CD4-positive, alpha-beta T cell treated with Interleukin-4 for 1 hour (primary cell): ENCODE results near the gene SCGB2B2.
"Not testable (repeated sequence)": the region's sequence is repeated elsewhere in the genome, so short reads cannot be mapped to it uniquely, and the experiment has no call there.

Source experiments
- DNase-seq, 2 donors: peaks; one replicate each; pipeline ENCODE4 v3.0.0-alpha.2; 2020 to 2022

Gene SCGB2B2

DNA sequence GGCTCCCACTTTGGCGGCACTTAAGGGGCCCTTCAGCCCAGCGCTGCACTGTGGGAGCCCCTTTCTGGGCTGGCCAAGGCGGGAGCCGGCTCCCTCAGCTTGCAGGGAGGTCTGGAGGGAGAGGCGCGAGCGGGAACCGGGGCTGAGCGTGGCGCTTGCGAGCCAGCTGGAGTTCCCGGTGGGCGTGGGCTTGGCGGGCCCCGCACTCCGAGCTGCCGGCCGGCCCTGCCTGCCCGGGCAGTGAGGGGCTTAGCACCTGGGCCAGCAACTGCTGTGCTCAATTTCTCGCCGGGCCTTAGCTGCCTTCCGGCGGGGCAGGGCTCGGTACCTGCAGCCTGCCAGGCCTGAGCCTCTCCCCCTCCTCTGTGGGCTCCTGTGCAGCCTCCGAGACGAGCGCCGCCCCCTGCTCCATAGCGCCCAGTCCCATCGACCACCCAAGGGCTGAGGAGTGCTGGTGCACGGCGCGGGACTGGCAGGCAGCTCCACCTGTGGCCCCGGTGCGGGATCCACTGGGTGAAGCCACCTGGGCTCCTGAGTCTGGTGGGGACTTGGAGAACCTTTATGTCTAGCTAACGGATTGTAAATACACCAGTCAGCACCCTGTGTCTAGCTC is 8.8 kb downstream of the SCGB2B2 start:
- not testable (repeated sequence) for DNase-seq

DNA sequence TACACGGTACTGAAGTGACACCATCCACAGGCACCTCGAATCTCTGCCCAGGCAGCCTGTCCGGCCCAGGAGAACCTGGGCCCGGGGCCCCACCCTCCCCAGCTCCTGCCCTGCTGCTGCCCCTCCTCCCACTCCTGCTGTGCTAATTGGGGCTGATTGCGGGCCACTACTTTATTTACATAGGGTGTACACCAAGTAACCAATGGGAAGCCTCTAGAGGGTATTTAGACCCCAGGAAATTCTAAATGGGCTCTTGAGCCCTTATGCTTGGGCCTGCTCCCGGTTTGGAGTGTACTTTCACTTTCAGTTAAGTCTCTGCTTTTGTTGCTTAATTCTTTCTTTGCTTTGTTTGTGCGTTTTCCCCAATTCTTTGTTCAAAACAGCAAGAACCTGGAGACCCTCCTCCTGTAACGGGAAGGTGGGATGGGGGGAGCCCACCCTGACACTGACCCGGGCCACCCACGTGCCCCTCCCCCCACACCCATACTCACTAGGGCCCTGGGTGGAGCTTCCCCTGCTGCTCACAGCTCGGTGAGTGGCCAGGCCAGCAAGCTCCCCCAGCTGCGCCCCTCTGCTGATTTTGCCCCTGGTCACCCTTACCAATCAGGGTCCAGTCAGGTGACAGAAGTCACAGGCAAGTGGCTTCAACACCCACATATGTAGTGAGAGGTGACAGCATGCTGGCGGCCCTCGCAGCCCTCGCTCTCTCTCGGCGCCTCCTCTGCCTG is 9.4 kb downstream of the SCGB2B2 start:
- DNase-seq, result peak in 1 of 2 donors; percentile 30

DNA sequence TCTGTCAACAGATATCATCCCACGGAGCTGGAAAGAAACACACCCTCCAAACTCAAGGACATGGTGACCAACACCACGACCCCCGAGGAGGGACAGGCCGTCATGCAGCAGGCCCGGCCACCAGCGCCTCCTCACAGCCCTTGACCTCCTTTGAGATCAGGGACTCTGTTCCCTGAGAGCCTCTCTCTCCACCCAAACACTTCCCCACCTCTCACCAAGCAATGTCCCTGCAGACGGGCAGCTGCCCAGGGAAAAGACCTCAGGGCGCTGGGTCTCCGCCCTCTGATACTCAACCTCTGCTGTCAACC is 10.0 kb downstream of the SCGB2B2 start:
- DNase-seq, result no peak

DNA sequence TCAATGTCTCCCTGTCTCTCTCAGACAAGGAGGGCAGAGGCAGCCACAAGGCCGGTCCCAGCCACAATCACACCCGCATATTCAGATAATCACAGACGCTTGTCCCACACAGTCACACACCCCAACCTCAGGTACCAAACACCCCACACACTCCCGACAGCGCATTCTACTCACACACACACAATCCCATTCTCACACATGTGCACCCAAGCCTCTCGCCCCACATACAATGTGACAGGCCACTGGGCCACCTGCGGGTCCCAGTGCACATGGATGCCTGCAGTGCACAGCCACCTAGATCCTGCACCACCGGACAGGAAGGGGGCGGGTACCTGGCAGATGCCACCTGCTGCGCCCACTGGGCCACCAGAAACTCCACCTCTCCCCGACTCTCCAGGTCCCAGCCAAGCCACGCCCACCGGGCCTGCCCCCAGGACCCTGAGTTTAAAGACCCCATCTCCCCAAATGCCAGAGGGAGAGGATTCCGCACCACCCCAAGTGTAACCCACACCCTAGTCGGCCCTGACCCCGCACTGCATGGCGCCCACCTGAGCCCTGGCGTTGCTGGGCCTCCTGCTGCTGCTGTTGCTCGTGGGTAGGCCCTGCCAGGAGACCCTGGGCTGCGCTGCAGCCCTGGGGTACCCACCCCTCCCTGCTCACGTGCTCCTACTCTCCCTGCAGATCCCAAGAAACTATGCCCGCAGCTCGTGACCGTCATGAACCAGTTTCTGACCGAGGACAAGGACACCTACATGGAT is 10.6 kb downstream of the SCGB2B2 start:
- no peak for DNase-seq

DNA sequence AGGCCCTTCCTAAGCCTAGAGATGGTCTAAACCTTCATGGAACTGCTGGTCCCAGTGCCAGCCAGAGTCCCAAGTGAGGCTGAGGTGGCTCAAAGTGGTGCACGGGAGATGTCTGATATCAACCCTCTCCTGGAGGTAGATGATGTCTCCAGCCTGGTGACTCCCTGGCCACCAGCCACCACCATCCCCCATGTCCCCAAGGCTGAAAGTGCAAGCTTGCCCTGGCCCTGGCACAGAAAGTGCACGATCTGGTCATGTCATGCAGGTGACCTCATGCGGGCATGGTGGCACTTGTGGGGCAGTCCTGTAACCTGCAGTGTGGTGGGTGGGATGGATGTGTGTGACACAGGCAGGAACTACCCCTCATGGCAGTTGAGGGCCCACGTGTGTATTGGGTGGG is 11.7 kb downstream of the SCGB2B2 start:
- not testable (repeated sequence) for DNase-seq

DNA sequence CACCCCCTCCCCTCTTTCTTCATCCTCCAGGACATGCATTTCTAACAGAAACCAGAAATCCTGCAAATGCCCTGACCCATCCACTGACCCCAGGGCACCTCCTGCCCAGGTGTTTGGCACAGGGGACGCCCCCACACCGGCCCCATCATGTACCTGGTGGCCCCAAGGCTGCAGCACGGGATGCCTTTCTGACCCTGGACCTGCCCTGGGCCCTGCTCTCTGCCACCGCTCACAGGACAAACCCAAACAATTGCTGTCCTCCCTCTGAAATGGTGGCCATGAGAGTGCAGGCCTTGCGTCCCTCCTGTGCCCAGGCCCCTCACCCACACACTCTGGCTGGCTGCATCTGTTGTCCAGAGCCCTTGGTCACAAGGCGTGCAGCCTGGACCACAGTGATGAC is 12.1 kb downstream of the SCGB2B2 start:
- DNase-seq, result no peak

DNA sequence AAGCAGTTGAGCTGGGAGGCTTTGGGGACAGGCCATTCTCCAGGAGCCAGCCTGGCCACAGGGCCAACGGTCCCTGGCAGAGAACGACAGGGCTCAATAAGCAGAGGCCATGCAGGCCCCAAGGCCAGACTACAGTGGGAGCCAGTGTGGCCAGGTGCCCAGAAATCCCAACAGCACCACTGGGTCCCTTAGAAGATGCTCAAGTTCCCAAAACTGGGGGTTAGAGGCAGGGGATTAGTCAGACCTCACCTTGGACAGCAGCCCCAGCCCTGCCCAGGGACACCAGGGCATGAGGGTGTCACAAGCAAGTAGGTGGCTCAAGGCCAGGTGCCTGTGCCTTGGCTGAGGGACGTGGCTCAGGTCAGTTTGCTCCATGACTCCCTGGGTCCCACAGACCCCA is 12.8 kb downstream of the SCGB2B2 start:
- DNase-seq, result no peak

DNA sequence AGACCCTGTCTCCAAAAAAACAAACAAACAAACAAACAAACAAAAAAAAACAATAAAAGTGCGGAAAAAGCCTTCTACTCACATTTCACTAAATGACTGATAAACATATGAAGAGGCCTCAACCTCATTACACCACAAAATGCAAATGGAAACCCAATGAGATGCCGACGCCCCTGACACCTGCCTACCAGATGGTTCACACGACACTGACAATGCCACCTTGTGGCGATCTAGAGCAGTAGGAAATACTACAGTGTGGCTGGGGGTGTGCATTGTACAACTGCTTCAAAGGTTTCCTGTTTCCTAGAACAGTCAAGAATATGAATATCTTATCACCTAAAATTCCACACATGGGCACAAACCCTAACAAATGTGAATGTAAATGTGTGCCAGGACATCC is 14.0 kb downstream of the SCGB2B2 start:
- peak; percentile 35 to 68 for DNase-seq

DNA sequence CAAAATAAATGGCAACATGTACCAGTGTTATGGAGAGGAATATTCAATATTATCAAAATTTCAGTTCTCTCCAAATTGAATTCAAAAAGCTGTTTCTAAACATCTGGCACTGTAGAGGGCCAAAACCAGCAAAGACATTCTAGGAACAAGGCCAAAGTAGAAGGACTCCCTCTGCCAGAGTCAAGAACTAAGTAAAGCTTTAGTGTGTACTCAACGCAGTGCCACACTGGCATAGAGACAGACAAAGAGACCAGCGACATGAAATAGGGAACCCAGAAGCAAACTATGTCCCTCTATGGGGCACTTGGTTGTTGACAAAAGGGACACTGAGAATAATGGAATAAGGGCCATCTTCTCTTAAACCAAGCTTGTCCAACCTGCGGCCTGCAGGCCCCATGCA is 15.6 kb downstream of the SCGB2B2 start:
- no peak for DNase-seq

DNA sequence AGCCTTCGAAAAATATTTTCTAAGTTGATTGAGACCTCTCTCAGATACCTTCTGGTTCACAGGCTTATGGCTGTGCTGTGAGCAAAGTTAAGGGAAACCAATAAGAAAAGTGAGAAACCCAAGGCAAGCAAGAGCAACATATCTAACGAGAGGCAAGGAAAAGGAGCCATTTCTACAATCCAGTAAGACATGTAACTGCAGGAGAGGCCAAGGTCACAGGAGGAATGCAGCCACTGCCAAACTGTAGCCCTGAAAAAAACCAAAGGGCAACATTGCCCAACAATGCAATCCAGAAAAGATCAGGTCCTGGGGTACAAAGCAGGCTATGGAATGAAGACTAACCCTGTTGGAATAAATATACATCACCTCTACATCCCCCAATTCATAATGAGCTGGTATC is 21.3 kb downstream of the SCGB2B2 start:
- no peak for DNase-seq

DNA sequence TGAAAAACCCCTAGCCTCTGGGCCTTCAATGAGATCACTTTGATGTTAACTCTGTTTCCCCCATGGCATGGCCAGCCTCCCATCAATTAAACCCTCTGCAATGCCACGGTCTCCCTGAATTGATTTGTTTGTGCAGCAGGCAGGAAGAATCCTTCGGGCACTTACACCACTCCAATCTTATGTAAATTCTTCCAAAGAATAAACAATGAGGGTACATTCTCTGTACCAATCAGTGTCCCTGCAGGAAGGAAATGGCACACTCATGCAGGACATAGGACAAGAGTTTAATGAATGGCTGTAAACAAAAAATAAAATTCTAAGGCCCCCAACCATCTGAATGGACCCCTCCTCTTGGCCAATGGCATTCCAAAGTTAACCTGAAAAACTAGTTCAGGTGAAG is 22.2 kb downstream of the SCGB2B2 start:
- no peak for DNase-seq

DNA sequence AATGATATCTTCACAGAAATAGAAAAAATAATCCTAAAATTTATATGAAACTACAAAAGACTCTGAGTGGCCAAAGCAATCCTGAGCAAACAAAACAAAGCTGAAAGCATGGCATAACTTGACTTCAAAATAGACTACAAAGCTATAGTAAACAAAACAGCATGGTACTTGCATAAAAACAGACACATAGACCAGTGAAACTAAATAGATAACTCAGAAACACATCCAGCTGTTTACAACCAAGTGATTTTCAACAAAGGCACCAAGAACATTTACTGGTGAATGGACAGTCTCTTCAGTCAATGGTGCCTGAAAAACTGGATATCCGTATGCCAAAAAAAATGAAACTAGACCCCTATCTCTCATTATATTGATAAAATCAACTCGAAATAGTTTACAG is 25.2 kb downstream of the SCGB2B2 start:
- no peak for DNase-seq

DNA sequence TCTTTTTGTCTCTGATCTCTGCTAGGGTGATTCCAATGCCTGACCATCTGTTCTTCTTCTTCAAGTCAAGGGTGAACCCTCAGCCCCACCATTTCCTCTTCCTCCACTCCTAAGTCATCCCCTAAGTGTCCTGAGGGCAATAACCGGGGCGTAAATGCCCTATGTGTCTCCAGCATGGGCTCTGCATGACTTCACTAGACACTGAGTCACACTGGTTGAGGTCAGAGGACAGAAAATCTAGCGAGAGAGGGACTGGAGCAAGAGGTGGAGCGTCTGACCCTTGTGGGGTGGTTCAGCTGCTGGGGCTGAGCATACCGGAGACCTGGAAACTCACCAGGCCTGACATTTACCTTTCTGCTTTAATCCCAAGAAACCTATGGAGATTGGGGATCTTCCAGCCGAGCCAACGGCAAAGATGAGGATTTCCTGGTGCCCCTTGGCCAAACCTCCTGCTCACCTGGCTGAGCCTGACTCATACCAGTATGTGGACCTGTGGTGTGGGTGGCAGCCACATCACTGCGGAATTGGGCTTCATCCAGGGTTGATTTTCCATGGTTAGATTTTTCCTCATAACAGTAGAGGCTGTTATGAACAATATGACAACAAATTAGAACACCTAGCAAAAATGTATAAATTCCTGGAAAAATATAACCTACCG is 26.9 kb downstream of the SCGB2B2 start:
- no peak for DNase-seq

DNA sequence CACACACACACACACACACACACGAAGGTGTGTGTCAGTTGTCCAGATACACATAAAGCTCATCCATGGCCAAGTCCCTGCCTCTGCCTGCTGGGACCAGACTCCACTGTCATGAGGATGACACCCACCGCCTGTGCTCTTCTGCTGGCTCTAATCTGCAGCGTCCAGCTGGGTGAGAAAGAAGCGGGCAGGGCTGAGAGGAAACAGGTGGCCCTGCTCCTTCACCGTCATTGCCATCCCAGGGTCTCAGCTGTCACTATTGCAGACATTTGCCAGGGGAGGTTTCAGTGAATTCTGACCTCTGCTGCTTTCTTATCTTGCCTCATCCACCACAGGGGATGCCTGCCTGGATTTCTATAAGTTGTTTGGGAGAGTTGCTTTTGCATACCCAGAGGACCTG is 31.4 kb downstream of the SCGB2B2 start:
- DNase-seq, result no peak

DNA sequence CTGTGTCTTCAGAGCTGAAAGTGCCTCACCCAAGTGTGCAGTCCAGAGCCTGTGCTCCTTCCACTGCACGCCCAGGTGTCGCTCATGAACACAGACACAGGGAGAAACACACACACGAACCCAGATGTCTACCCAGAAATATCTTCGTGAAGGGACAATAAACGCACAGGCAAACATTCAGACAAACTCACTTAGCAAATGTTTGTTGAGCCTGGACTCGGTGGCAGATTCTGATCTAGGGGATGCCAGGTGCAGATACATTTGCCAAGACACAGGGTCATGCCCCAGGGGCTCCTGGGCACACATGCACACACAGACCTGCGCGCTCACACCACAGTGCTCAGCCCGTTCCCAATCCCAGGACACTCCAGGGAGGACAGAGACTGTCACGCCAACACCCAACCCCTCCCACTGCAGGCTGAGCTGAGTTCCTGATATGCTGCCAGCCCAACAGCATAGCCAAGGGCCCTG is 31.9 kb downstream of the SCGB2B2 start:
- DNase-seq, result no peak

DNA sequence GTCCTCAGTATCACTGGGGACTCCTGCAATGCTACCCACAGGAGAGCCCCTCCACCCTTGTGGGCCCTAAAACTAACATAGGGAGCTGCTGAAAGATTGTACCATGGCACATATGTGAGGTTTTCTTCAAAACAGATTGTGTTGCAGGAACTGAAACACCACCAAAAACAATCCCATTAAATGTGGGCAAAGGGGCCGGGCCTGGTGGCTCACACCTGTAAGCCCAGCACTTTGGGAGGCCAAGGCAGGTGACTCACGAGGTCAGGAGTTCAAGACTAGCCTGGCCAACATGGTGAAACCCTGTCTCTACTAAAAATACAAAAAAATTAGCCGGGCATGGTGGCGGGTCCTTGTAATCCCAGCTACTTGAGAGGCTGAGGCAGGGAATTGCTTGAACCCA is 34.7 kb downstream of the SCGB2B2 start:
- DNase-seq, result no peak

DNA sequence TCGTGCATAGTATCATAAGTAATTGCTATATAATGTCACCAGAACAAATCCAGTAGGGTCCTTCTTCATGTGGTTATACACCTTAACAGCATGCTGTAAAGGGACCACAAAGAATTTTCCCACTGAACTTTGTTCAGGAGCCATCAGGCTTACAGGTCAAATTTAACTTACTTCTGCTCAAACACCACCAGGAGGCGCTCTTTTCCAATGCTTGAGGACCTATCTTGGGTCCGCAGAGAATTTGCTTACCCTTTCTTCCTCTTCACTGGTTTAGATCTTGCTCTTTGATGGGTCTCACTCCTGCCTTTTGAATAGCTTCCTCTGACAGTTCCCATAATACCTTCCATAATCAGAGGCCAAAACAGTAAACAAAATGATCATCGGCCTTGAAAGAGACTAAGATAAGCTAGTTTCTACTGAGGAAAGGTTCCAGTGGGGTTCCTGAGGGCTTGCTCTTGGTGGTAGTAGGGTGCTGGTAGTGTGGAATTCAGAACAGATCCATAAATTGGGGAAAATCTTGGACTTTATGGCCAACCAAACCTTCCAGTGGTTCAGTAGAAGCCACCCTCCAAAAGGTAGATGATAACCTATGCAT is 37.4 kb downstream of the SCGB2B2 start:
- DNase-seq, result peak; percentile 51 to 72

DNA sequence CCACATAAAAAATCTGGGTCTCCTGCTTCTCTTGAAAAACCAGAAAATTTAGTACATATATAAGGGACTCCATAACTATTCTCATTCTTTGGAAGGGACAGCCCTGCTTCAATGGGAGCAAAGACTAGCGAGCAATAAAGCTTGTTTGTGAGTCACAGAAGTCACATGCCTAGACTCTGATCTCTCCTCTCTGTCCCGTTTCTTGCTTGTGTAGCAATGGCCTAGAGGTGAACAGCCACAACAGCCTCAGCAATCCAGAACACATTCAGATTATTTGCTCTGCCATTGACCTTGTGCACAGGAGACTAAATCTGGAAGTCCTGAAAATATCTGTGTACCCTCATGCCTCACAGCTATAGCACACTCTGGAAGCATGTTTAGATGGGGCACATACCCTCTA is 43.2 kb downstream of the SCGB2B2 start:
- DNase-seq, result no peak
